Measurements from ENCODE around the gene TCERG1L.

The TCERG1L gene

GRCh38 chr10:131160219-131160875 is 151.2 kb downstream of the TCERG1L start:
- Histone ChIP-seq H3K18ac (ENCODE audit: low read length) (no peak overlapping the region), H3K14ac (ENCODE audit: low read length) (no peak overlapping the region), H2BK15ac (ENCODE audit: low read length) (peak overlapping the region; percentile 45), H3K4ac (ENCODE audit: low read length) (no peak overlapping the region), H3K9me3 (replicated peaks in 1 of 2; ENCODE audit: control insufficient read depth in 2 of 2, insufficient read depth in 1 of 2, low read depth in 1 of 2, low read length in 2 of 2) (no peaks in the 10 kb centered on the region), H3K23ac (ENCODE audit: low read depth, low read length, poor library complexity) (no peak overlapping the region), H4K8ac (ENCODE audit: low read depth, low read length) (no peak overlapping the region), H3K27me3 (ENCODE audit: control insufficient read depth in 3 of 3, insufficient read depth in 3 of 3, low read depth in 1 of 3, low read length in 3 of 3) (no peaks in the 10 kb centered on the region), H2AK5ac (ENCODE audit: low read depth, low read length) (peak overlapping the region; percentile 37), H3K27ac (replicated peaks; ENCODE audit: low read length) (no peak overlapping the region), H3K4me1 (ENCODE audit: control insufficient read depth in 2 of 2, insufficient read depth in 1 of 2, low read depth in 1 of 2, low read length in 2 of 2) (peaks cover 0 to 8% of the 10 kb centered on the region in 2 donors), H2BK5ac (ENCODE audit: low read length) (no peak overlapping the region), H3K4me3 (ENCODE audit: low read length in 2 of 2) (no peak overlapping the region), H3K4me2 (ENCODE audit: insufficient read depth, low read length, poor library complexity, severe bottlenecking) (no peak overlapping the region), H4K91ac (ENCODE audit: low read depth, low read length, poor library complexity) (no peak overlapping the region), H2BK12ac (ENCODE audit: low read length) (no peak overlapping the region), H3K79me1 (ENCODE audit: low read depth, low read length) (no peaks in the 10 kb centered on the region), H2BK120ac (ENCODE audit: low read depth, low read length) (no peak overlapping the region), H3K9ac (ENCODE audit: low read depth, low read length, poor library complexity) (no peak overlapping the region), H2AFZ (ENCODE audit: low read length) (no peak overlapping the region), H3K36me3 (replicated peaks in 1 of 2; ENCODE audit: control insufficient read depth in 2 of 2, insufficient read depth in 2 of 2, low read length in 2 of 2) (no peaks in the 10 kb centered on the region)
- WGBS, 2 donors (ENCODE audit: extremely low coverage in 2 of 2, insufficient read length in 2 of 2, insufficient replicate concordance in 1 of 2), result no CpG with 5 or more reads among the region's 19 CpGs
- no peak for DNase-seq (ENCODE audit: low spot score)

- no CpG with 5 or more reads among the region's 9 CpGs for WGBS, 2 donors (ENCODE audit: extremely low coverage in 2 of 2, insufficient read length in 2 of 2, insufficient replicate concordance in 1 of 2)
- H4K8ac ChIP-seq (ENCODE audit: low read depth, low read length), result no peak overlapping the region
Measured at GRCh38 chr10:131159771-131160170, 151.8 kb downstream of the TCERG1L start.

DNA sequence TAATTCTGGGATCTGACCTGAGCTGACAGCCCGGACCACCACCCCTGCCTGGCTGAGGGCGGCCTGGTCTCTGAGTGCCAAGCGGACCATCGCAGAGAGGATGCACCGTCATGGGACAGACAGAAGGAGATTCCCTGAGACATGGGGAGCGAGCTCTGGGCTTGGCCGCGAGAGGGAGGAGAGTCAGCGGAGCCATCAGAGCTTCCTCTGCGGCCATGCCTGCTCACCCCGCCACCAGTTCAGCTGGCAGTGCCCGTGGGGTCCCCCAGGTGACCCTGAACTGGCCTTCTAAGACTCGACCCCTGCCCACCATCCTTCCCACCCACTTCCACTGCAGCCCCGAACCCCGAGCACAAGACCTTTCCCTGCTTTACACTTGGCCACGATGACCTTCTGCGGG is 152.8 kb downstream of the TCERG1L start:
- no peak overlapping the region for H2BK120ac ChIP-seq (ENCODE audit: low read depth, low read length)
- no peaks in the 10 kb centered on the region for H3K36me3 ChIP-seq (replicated peaks in 1 of 2; ENCODE audit: control insufficient read depth in 2 of 2, insufficient read depth in 2 of 2, low read length in 2 of 2)
- no peak overlapping the region for H3K23ac ChIP-seq (ENCODE audit: low read depth, low read length, poor library complexity)
- H3K9me3 ChIP-seq (replicated peaks in 1 of 2; ENCODE audit: control insufficient read depth in 2 of 2, insufficient read depth in 1 of 2, low read depth in 1 of 2, low read length in 2 of 2), result no peaks in the 10 kb centered on the region
- no peak overlapping the region for H3K9ac ChIP-seq (ENCODE audit: low read depth, low read length, poor library complexity)
- H3K4me1 ChIP-seq (ENCODE audit: control insufficient read depth in 2 of 2, insufficient read depth in 1 of 2, low read depth in 1 of 2, low read length in 2 of 2), result peaks cover 0 to 4% of the 10 kb centered on the region in 2 donors
- no peak for DNase-seq (ENCODE audit: low spot score)
- no peak overlapping the region for H2AK5ac ChIP-seq (ENCODE audit: low read depth, low read length)
- no peaks in the 10 kb centered on the region for H3K79me1 ChIP-seq (ENCODE audit: low read depth, low read length)
- H3K4ac ChIP-seq (ENCODE audit: low read length), result no peak overlapping the region
- H4K8ac ChIP-seq (ENCODE audit: low read depth, low read length), result no peak overlapping the region
- H2AFZ ChIP-seq (ENCODE audit: low read length), result no peak overlapping the region
- peak overlapping the region; percentile 17 for H3K18ac ChIP-seq (ENCODE audit: low read length)
- peak overlapping the region; percentile 25 for H2BK5ac ChIP-seq (ENCODE audit: low read length)
- H3K4me3 ChIP-seq (ENCODE audit: low read length in 2 of 2), result no peak overlapping the region
- no peak overlapping the region for H3K4me2 ChIP-seq (ENCODE audit: insufficient read depth, low read length, poor library complexity, severe bottlenecking)
- H2BK12ac ChIP-seq (ENCODE audit: low read length), result peak overlapping the region; percentile 26
- H2BK15ac ChIP-seq (ENCODE audit: low read length), result peak overlapping the region; percentile 61
- H3K27me3 ChIP-seq (ENCODE audit: control insufficient read depth in 3 of 3, insufficient read depth in 3 of 3, low read depth in 1 of 3, low read length in 3 of 3), result no peaks in the 10 kb centered on the region
- H4K91ac ChIP-seq (ENCODE audit: low read depth, low read length, poor library complexity), result no peak overlapping the region
- no CpG with 5 or more reads among the region's 17 CpGs for WGBS, 2 donors (ENCODE audit: extremely low coverage in 2 of 2, insufficient read length in 2 of 2, insufficient replicate concordance in 1 of 2)
- H3K14ac ChIP-seq (ENCODE audit: low read length), result no peak overlapping the region
- H3K27ac ChIP-seq (replicated peaks; ENCODE audit: low read length), result no peak overlapping the region

More at GRCh38 chr10:131159771-131160170, 151.8 kb downstream of the TCERG1L start:
- Histone ChIP-seq H3K18ac (ENCODE audit: low read length) (no peak overlapping the region), H3K4me3 (ENCODE audit: low read length in 2 of 2) (no peak overlapping the region), H4K91ac (ENCODE audit: low read depth, low read length, poor library complexity) (no peak overlapping the region), H2BK5ac (ENCODE audit: low read length) (no peak overlapping the region), H3K27ac (replicated peaks; ENCODE audit: low read length) (no peak overlapping the region), H2BK12ac (ENCODE audit: low read length) (no peak overlapping the region), H2BK15ac (ENCODE audit: low read length) (no peak overlapping the region), H3K14ac (ENCODE audit: low read length) (no peak overlapping the region), H2AFZ (ENCODE audit: low read length) (no peak overlapping the region), H2BK120ac (ENCODE audit: low read depth, low read length) (no peak overlapping the region), H3K9me3 (replicated peaks in 1 of 2; ENCODE audit: control insufficient read depth in 2 of 2, insufficient read depth in 1 of 2, low read depth in 1 of 2, low read length in 2 of 2) (no peaks in the 10 kb centered on the region), H3K27me3 (ENCODE audit: control insufficient read depth in 3 of 3, insufficient read depth in 3 of 3, low read depth in 1 of 3, low read length in 3 of 3) (no peaks in the 10 kb centered on the region), H3K36me3 (replicated peaks in 1 of 2; ENCODE audit: control insufficient read depth in 2 of 2, insufficient read depth in 2 of 2, low read length in 2 of 2) (no peaks in the 10 kb centered on the region), H3K23ac (ENCODE audit: low read depth, low read length, poor library complexity) (no peak overlapping the region), H2AK5ac (ENCODE audit: low read depth, low read length) (no peak overlapping the region), H3K9ac (ENCODE audit: low read depth, low read length, poor library complexity) (no peak overlapping the region), H3K4ac (ENCODE audit: low read length) (no peak overlapping the region), H3K79me1 (ENCODE audit: low read depth, low read length) (no peaks in the 10 kb centered on the region), H3K4me2 (ENCODE audit: insufficient read depth, low read length, poor library complexity, severe bottlenecking) (no peak overlapping the region), H3K4me1 (ENCODE audit: control insufficient read depth in 2 of 2, insufficient read depth in 1 of 2, low read depth in 1 of 2, low read length in 2 of 2) (peaks cover 0 to 5% of the 10 kb centered on the region in 2 donors)
- no peak for DNase-seq (ENCODE audit: low spot score)

DNA sequence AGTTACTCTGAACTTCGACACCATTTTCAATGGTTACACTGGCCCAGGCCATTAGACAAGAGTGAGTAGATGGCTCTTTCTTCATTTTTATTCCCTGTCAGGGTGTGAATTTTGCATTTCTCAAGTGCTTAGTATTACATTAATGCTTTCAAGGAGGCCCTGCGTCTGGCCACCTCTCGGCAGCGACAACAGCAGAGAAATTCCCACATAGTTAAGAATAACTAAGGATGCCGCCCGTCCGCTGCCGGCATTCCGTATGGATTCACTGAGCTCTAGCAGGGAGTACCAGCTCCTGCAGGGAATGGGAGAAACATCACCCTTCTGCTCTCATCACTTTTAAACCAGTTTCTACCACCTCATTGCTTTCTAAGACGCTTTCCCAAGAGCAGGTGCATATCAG is 153.6 kb downstream of the TCERG1L start:
- no peak for DNase-seq (ENCODE audit: low spot score)
- no peak overlapping the region for H3K27ac ChIP-seq (replicated peaks; ENCODE audit: low read length)
- H3K9me3 ChIP-seq (replicated peaks in 1 of 2; ENCODE audit: control insufficient read depth in 2 of 2, insufficient read depth in 1 of 2, low read depth in 1 of 2, low read length in 2 of 2), result peaks cover 0 to 3% of the 10 kb centered on the region in 2 donors
- no CpG with 5 or more reads among the region's 10 CpGs for WGBS, 2 donors (ENCODE audit: extremely low coverage in 2 of 2, insufficient read length in 2 of 2, insufficient replicate concordance in 1 of 2)
- H3K4me2 ChIP-seq (ENCODE audit: insufficient read depth, low read length, poor library complexity, severe bottlenecking), result no peak overlapping the region
- H3K27me3 ChIP-seq (ENCODE audit: control insufficient read depth in 3 of 3, insufficient read depth in 3 of 3, low read depth in 1 of 3, low read length in 3 of 3), result no peaks in the 10 kb centered on the region
- no peak overlapping the region for H3K23ac ChIP-seq (ENCODE audit: low read depth, low read length, poor library complexity)
- no peak overlapping the region for H2AK5ac ChIP-seq (ENCODE audit: low read depth, low read length)
- H2BK12ac ChIP-seq (ENCODE audit: low read length), result no peak overlapping the region
- no peak overlapping the region for H3K9ac ChIP-seq (ENCODE audit: low read depth, low read length, poor library complexity)
- H2BK120ac ChIP-seq (ENCODE audit: low read depth, low read length), result no peak overlapping the region
- H4K8ac ChIP-seq (ENCODE audit: low read depth, low read length), result no peak overlapping the region
- no peak overlapping the region for H3K14ac ChIP-seq (ENCODE audit: low read length)
- no peaks in the 10 kb centered on the region for H3K79me1 ChIP-seq (ENCODE audit: low read depth, low read length)
- H3K36me3 ChIP-seq (replicated peaks in 1 of 2; ENCODE audit: control insufficient read depth in 2 of 2, insufficient read depth in 2 of 2, low read length in 2 of 2), result no peaks in the 10 kb centered on the region
- H2BK15ac ChIP-seq (ENCODE audit: low read length), result no peak overlapping the region
- no peak overlapping the region for H2BK5ac ChIP-seq (ENCODE audit: low read length)
- H3K4me3 ChIP-seq (ENCODE audit: low read length in 2 of 2), result no peak overlapping the region
- no peak overlapping the region for H2AFZ ChIP-seq (ENCODE audit: low read length)
- peaks cover 0 to 4% of the 10 kb centered on the region in 2 donors for H3K4me1 ChIP-seq (ENCODE audit: control insufficient read depth in 2 of 2, insufficient read depth in 1 of 2, low read depth in 1 of 2, low read length in 2 of 2)
- no peak overlapping the region for H3K18ac ChIP-seq (ENCODE audit: low read length)
- no peak overlapping the region for H3K4ac ChIP-seq (ENCODE audit: low read length)
- H4K91ac ChIP-seq (ENCODE audit: low read depth, low read length, poor library complexity), result no peak overlapping the region

Measured in neuronal stem cell (in vitro differentiated cells).